SK-N-MC (cell line): ENCODE measurements around the gene NSL1.

Source experiments
- DNase-seq: peaks from one replicate; pipeline ENCODE4 v3.0.0-alpha.2; 2011; ENCODE audit warnings: low read depth, low spot score
- H3K27ac ChIP-seq: fragments of 200-600 bp; sonication (generic); 2 replicates; pipeline ENCODE4 v1.5.1; 2016; ENCODE audit warnings: mixed run types
- H3K36me3 ChIP-seq: fragments of 200-600 bp; sonication (generic); 2 replicates; pipeline ENCODE4 v1.6.1; 2017; ENCODE audit warnings: antibody characterized with exemption, low read length, mixed read lengths; ENCODE audit not compliant: insufficient read depth
- H3K4me3 ChIP-seq: fragments of 200-600 bp; sonication (generic); 2 replicates; pipeline ENCODE4 v1.5.1; 2016
- H3K9ac ChIP-seq: fragments of 200-600 bp; sonication (generic); 2 replicates; pipeline ENCODE4 v1.8.0; 2017; ENCODE audit warnings: mixed run types, mixed read lengths; ENCODE audit not compliant: insufficient read length
- H3K9me3 ChIP-seq: fragments of 200-600 bp; sonication (generic); 2 replicates; pipeline ENCODE4 v1.6.1; 2017; ENCODE audit warnings: low read depth, mild to moderate bottlenecking, antibody characterized with exemption, low read length, moderate library complexity, mixed read lengths
- EZH2 ChIP-seq: fragments of 200-600 bp; sonication (generic); IDR thresholded peaks from one replicate; pipeline ENCODE4 v1.6.1; 2017; ENCODE audit warnings: antibody characterized with exemption
- FOXP2 ChIP-seq: optimal IDR thresholded peaks from 2 replicates; pipeline ENCODE3; 2011; ENCODE audit warnings: mild to moderate bottlenecking, moderate library complexity; ENCODE audit not compliant: insufficient read depth; ENCODE audit errors: extremely low read length, control extremely low read depth
- POLR2AphosphoS5 ChIP-seq: IDR thresholded peaks from 2 replicates; pipeline ENCODE4 v1.6.1; 2012; ENCODE audit warnings: mild to moderate bottlenecking, low read depth, low read length, borderline replicate concordance

The NSL1 gene

DNA sequence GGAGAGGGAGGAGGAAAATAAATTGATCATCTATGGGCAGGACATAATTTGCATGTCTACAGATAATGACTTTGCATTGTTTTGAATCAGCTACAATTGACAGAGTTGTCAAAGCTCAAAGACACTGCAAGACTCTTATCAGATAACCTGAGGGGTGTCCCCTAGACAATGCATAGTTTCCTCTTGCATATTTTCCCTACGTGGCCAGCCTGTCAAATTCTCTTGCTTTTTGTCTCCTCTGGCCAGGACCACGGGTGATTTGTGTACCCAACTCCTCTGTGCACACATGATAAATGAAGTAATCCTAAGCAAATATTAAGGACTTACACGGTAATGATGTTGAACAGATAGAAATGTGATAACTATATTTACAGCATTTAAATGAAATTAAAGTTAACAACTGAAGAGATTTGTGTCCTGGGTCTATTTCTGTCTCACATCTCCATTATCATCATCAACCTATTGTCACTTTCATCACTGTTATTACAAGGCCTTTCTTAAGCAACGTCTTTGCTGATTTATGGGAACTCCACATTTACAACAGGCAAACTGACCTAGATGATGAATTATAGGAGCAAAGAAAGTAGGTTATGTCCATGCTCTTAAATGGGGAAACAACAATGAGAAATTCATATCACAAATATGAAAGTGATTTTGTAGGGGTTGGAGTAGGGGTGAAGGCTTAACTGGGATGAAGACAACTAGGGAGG lies 110.7 kb downstream of the NSL1 start:
- Histone ChIP-seq H3K27ac (no peak overlapping the region), H3K36me3 (no peaks in the 10 kb centered on the region), H3K4me3 (no peak overlapping the region), H3K9ac (no peak overlapping the region), H3K9me3 (no peaks in the 10 kb centered on the region)
- no peak for DNase-seq
- TF ChIP-seq FOXP2 (no peak), POLR2AphosphoS5 (no peak), EZH2 (no peak)

DNA sequence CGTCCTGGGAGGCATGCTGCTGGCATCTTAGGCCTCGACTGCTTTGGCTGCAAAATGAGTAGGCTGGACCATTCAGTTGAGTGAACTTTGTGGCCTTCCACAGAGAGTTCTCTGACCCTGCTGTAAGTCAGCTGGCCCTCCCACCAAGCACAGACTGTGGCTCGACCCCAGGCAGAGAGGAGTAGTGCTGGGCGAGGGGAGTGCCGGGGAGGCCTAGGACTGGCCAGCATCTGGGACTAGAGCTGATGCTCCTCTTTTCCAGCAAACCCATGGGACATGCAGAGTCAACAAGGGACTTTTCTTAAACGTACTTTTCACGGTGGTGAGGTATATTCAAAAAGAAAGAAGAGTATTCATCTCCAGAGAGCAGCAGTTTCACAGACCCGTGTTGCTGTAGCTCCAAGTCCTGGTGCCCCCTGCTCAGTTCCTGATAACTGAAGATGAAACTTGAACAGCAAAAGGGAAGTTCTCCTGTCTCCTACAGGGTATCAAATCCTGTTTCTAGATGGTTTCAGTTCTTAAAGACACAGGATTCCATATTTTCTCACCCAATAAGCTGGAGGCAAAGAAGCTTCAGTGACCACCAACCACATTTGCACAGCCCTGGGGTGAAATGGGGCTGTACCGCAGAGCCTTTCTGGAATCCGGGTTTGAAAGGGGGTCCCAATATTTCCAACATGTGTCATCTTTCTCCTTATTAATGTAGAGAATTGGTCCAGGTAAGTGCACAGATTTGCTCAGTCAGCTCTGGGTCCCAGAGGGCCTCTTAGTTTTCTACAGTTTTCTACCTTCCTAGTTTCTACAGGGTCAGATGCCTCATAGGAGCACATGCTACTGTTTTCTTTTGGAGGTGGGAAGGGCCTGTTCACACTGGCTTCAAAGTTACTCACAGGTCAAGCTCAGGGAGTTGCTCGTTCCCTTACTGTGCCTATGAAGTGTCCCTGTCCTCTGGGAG lies 112.8 kb downstream of the NSL1 start:
- Histone ChIP-seq H3K36me3 (no peaks in the 10 kb centered on the region), H3K9me3 (no peaks in the 10 kb centered on the region), H3K27ac (no peak overlapping the region), H3K9ac (no peak overlapping the region), H3K4me3 (no peak overlapping the region)
- no peak for DNase-seq
- TF ChIP-seq EZH2 (no peak), FOXP2 (no peak)

DNA sequence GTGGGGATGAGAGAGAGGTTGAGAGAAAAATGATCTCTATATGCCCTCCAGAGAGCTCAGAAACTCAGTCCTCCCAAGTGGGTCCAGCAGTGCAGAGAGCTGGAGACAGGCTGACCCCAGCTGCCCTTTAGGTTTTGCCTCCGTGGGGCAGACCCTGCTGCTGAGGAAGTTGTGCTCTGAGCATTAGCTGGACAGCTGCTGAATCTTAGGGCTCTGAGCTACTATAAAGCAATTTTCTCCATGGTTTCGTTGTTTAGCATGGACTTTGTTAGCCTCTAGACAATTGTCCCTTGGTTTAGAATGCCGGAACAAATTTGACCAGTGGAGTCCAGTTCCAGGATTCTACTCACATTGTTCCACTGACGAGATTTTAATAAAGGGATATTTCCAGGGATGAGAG lies 114.0 kb downstream of the NSL1 start:
- Histone ChIP-seq H3K4me3 (no peak overlapping the region), H3K36me3 (no peaks in the 10 kb centered on the region), H3K27ac (no peak overlapping the region), H3K9ac (no peak overlapping the region), H3K9me3 (no peaks in the 10 kb centered on the region)
- TF ChIP-seq EZH2 (no peak), POLR2AphosphoS5 (no peak), FOXP2 (no peak)
- DNase-seq = no peak

DNA sequence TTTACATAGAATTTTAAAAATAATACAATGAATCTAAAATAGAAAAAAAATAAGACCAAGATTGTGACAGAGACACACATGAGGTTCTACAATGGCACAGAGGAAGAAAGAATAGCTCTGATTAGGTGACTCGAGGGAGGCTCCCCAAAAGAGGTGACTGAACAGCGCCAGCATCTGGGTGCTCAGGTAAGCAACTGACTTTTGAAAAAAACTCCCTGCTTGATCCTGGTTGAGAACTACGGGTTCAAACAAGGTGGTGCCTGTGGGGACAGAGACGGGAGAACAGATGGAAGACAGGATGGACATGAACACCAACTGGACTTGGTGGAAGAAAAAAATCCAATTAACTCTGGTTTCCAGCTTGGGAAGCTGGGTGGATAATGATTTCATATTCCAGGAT lies 114.4 kb downstream of the NSL1 start:
- no peak for DNase-seq
- no peak overlapping the region for H3K27ac ChIP-seq
- TF ChIP-seq POLR2AphosphoS5 (no peak), EZH2 (no peak), FOXP2 (no peak)
- no peak overlapping the region for H3K4me3 ChIP-seq
- H3K9ac ChIP-seq = no peak overlapping the region
- no peaks in the 10 kb centered on the region for H3K9me3 ChIP-seq
- no peaks in the 10 kb centered on the region for H3K36me3 ChIP-seq
